ENCODE results near the gene ZNF205. TPM values are rescaled to one million over a fixed set of nuclear protein-coding genes. Genes with fewer than 3 reads are reported as not detected.

ZNF205 gene
- total and polyA plus RNA-seq, 10 of the 15 experiments (the other 5 are each of a cell fraction or from before 2014, with no cell fraction given) = 0.26 to 1.5 (median 0.78) TPM; not detected in 2

DNA sequence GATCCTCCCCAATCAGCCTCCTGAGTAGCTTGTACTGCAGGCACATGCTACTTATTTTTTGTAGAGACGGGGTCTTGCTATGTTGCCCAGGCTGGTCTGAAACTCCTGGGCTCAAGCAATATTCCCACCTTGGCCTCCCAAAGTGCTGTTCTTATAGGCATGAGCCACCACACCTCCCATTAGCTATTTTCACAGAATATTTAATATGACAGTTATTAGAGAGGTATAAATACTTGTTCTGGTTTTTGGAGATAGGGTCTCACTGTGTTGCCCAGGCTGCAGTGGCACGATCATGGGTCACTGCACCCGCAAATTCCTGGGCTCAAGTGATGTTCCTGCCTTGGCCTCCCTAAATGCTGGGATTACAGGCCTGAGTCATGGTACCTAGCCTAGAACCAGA, 43.6 kb downstream of the ZNF205 start:
- no peaks in the 10 kb centered on the region; the same call in 2 of the 3 replicates for H3K9me3 ChIP-seq (replicated peaks; ENCODE audit: control insufficient read depth, insufficient read depth, low read length)
- BruUV-seq (replicated peaks) = no TSS peak
- 81% methylated on average over 3 of the region's 3 CpGs for WGBS (ENCODE audit: insufficient coverage, insufficient replicate concordance, low lambda C conversion rate, missing lambda C conversion rate)
- ATAC-seq (no peak), FAIRE-seq (no peak), DNase-seq (ENCODE audit: low read depth, low spot score) (no peak)
- H3K36me3 ChIP-seq (ENCODE audit: control insufficient read depth in 2 of 2, insufficient read depth in 2 of 2, low read length in 1 of 2) = no peaks in the 10 kb centered on the region
- no peaks in the 10 kb centered on the region for H3K79me2 ChIP-seq (ENCODE audit: control insufficient read depth, insufficient read depth, low read length)
- in situ Hi-C loops (cut with MboI) (no loop called here), intact Hi-C loops (cut with micrococcal nuclease; ENCODE audit: unreplicated experiment) (loop anchor here (2.0 to 10.0 kb wide), 2 partner anchors 15 to 109 kb away; no protein-coding TSS in a partner anchor)
- no peak overlapping the region for H2AFZ ChIP-seq (ENCODE audit: control insufficient read depth, low read depth, low read length)
- SMC1A ChIA-PET (ENCODE audit: uncharacterized antibody, unreplicated experiment) = no interaction called here
- no peak overlapping the region for H3K9ac ChIP-seq (ENCODE audit: control insufficient read depth, insufficient read depth, low read length)
- CTCF ChIA-PET = no interaction called here
- peaks cover 0 to 2% of the 10 kb centered on the region in 2 experiments; a peak in 1 of 4 replicates for H3K27me3 ChIP-seq (replicated peaks in 1 of 2; ENCODE audit: control insufficient read depth in 2 of 2, insufficient read depth in 2 of 2, low read length in 1 of 2)
- H4K20me1 ChIP-seq (ENCODE audit: control insufficient read depth, insufficient read depth) = no peaks in the 10 kb centered on the region
- no peak overlapping the region for H3K4me2 ChIP-seq (ENCODE audit: control insufficient read depth, insufficient read depth)
- peaks cover 21% of the 10 kb centered on the region for H3K4me1 ChIP-seq (ENCODE audit: control insufficient read depth, insufficient read depth, low read length)
- TF ChIP-seq, protein P1, sequence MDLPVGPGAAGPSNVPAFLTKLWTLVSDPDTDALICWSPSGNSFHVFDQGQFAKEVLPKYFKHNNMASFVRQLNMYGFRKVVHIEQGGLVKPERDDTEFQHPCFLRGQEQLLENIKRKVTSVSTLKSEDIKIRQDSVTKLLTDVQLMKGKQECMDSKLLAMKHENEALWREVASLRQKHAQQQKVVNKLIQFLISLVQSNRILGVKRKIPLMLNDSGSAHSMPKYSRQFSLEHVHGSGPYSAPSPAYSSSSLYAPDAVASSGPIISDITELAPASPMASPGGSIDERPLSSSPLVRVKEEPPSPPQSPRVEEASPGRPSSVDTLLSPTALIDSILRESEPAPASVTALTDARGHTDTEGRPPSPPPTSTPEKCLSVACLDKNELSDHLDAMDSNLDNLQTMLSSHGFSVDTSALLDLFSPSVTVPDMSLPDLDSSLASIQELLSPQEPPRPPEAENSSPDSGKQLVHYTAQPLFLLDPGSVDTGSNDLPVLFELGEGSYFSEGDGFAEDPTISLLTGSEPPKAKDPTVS (IDR thresholded peaks at IDR 0.05; ENCODE audit: low read depth, low read length) = no peak
- TF ChIP-seq CBFB (IDR thresholded peaks at IDR 0.05; ENCODE audit: low read depth) (no peak), YY1 (IDR thresholded peaks at IDR 0.05; ENCODE audit: low read depth, low read length) (no peak), YBX1 (IDR thresholded peaks at IDR 0.05) (no peak), NFIC (IDR thresholded peaks at IDR 0.05; ENCODE audit: low read depth, low read length) (no peak), RCOR1 (conservative IDR thresholded peaks at IDR 0.05; ENCODE audit: low read depth, low read length) (no peak), FOXK2 (IDR thresholded peaks at IDR 0.05) (no peak), ZNF274 (IDR thresholded peaks at IDR 0.05; ENCODE audit: insufficient read depth, insufficient read length) (no peak), ZNF622 (IDR thresholded peaks at IDR 0.05) (no peak), NR2C1 (IDR thresholded peaks at IDR 0.05) (no peak), SMAD1 (IDR thresholded peaks at IDR 0.05; ENCODE audit: low read depth, partially characterized antibody) (no peak), NFYB (IDR thresholded peaks at IDR 0.05; ENCODE audit: insufficient read depth, low read depth, low read length) (no peak)
- TF ChIP-seq, protein P2, sequence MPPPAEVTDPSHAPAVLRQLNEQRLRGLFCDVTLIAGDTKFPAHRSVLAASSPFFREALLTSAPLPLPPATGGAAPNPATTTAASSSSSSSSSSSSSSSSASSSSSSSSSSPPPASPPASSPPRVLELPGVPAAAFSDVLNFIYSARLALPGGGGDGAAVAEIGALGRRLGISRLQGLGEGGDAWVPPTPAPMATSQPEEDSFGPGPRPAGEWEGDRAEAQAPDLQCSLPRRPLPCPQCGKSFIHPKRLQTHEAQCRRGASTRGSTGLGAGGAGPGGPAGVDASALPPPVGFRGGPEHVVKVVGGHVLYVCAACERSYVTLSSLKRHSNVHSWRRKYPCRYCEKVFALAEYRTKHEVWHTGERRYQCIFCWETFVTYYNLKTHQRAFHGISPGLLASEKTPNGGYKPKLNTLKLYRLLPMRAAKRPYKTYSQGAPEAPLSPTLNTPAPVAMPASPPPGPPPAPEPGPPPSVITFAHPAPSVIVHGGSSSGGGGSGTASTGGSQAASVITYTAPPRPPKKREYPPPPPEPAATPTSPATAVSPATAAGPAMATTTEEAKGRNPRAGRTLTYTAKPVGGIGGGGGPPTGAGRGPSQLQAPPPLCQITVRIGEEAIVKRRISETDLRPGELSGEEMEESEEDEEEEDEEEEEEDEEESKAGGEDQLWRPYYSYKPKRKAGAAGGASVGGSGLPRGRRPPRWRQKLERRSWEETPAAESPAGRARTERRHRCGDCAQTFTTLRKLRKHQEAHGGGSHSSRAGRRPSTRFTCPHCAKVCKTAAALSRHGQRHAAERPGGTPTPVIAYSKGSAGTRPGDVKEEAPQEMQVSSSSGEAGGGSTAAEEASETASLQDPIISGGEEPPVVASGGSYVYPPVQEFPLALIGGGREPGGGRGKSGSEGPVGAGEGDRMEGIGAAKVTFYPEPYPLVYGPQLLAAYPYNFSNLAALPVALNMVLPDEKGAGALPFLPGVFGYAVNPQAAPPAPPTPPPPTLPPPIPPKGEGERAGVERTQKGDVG (CRISPR knock-in tag; IDR thresholded peaks at IDR 0.05) = no peak
- POLR2A ChIA-PET = no interaction called here
- no peak overlapping the region for H3K4me3 ChIP-seq
- RAD21 ChIA-PET (ENCODE audit: unreplicated experiment) = no interaction called here
- no peak overlapping the region for H3K27ac ChIP-seq (ENCODE audit: control insufficient read depth, insufficient read depth)

Data from GM12878 (cell line).